GM20431 (cell line): ENCODE data around the gene ADGRG6.
"Not testable (repeated sequence)": the region's sequence is repeated elsewhere in the genome, so short reads cannot be mapped to it uniquely, and the experiment has no call there.

ENCODE experiments used
- in situ Hi-C: fragments of 300-500 bp; cut with MseI, MboI; formaldehyde crosslinking; loops from one replicate; pipeline ENCODE4 v1.15.0; 2020; ENCODE audit warnings: low sequenced_read_pairs; ENCODE audit not compliant: unreplicated experiment

The ADGRG6 gene

DNA sequence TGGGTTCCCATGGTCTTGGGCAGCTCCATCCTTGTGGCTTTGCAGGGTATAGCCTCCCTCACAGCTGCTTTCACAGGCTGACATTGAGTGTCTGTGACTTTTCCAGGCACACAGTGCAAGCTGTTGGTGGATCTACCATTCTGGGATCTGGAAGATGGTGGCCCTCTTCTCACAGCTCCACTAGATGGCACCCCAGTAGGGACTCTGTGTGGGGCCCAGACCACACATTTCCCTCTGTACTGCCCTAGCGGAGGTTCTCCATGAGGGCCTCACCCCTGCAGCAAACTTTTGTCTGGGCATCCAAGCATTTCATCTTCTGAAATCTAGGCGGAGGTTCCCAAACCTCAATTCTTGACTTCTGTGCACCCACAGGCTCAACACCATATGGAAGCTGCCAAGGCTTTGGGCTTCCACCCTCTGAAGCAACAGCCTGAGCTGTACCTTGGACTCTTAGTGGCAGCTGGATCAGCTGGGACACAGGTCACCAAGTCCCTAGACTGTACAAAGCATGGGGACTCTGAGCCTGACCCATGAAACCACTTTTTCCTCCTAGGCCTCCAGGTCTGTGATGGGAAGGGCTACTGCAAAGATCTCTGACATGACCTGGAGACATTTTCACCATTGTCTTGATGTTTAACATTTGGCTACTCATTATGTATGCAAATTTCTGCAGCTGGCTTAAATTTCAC, 124.8 kb downstream of the ADGRG6 start:
- in situ Hi-C loops, result not testable (repeated sequence)

DNA sequence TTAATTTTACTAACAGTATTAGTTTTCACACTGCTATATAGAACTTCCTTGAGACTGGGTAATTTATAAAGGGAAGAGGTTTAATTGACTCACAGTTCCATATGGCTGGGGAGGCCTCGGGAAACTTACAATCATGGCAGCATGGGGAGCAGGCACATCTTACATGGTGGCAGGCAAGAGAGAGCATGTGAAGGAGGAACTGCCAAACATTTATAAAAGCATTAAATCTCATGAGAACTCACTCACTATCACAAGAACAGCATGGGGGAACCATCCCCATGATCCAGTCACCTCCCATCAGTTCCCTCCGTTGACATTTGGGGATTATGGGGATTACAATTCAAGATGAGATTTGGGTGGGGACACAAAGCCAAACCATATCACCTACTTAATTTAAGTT, 126.7 kb downstream of the ADGRG6 start:
- in situ Hi-C loops, result not testable (repeated sequence)

DNA sequence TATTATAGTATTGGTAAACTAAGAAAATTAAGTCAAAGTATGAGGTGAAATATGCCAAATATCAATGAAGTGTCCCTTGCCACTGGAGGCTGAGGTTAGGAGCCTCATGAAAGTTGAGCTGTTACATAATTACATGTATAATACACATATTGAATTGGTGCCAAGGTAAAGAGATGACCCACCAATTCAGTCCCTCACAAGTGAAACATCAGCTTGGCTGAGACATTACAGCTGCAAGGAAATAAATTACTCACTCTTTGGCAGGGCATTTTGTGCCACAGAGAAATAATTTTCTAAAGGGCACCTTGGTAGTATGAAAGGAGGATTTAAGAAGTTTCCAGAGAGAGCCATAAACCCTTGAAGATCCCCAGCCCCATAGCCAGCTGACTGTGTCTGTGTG, 127.4 kb downstream of the ADGRG6 start:
- in situ Hi-C loops, result no loop called here

DNA sequence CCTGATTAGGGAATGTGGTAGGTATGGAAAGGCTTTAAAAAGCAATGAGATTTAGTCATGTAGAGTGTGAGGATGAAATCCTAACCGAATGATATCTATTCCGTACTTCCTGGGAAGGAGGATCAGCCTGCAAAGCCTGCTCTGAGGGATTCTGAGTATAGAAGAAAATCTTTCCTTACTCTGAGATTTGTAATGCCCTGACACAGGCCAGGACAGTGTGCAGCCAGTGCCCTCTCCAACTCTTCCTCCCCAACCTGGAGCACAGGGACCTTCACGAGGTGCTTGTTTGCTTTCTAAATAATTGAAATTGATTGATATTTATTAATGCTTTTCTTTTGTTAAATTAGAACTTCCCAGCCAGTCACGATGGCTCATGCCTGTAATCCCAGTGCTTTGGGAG, 131.6 kb downstream of the ADGRG6 start:
- in situ Hi-C loops, result no loop called here

DNA sequence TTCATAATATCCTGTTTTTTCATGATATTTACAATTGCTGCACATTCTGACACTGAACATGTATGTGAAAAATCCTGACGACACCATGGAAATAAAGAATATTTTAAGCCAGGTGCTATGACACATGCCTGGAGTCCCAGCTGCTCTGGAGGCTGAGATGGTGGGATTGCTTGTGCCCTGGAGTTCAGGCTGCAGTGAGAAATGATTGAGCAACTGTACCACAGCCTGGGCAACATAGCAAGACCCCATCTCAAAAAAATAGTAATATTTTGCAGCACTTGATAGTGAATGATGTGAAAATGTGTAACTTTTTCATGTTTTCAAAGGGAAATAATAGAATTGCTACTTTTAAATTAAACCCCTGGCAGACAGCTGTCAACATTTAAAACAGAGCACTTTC, 137.1 kb downstream of the ADGRG6 start:
- in situ Hi-C loops, result no loop called here

DNA sequence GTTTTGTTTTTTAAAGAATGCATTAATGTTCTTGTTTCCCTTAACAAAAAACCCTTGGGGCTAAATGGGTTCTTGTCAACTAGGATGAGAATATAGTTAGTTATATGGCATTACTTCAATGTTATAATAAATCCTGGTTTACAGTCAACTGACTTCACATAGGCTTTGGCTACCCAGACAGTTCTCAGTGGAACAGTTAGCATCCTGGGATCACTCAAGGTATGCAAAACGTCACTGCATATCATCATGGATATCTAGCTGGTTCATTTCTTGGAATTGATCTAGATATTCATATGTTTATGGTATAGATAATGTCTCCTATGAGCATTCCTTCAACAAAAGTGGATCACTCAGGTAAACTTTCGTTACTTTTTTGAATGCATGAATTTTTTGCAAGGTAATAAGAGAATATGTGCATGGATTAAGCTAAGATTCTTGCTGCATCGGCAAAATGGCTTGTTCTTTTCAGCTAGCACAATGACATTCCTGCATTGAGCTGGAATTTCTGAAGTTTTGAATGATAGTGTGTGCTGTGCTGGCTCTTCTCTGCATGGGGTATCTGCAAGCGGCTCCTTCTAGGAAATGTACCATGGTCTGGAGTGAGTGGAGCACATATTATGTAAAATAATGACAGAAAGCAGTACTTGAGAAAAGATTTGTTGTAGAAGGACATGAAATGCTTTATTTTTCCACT, 138.9 kb downstream of the ADGRG6 start:
- in situ Hi-C loops, result no loop called here

DNA sequence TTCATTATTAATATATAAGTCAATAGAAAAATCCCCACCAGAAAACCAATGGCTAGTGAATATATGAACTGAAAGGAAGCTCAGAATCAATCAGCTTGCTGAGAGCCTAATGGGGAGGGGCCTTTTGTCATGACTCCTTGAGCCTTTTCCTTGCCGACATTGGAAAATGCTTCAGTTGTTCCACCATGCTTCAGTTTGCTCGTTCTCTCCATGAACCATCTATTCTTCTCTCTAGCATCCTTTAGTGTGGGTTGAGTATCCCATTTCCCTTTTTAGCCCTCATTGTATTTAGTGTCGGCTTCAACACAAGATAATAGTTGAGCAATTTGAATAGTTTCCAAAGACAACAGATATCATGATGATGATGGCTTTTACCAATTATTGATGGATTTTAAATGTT, 139.9 kb downstream of the ADGRG6 start:
- in situ Hi-C loops, result no loop called here

DNA sequence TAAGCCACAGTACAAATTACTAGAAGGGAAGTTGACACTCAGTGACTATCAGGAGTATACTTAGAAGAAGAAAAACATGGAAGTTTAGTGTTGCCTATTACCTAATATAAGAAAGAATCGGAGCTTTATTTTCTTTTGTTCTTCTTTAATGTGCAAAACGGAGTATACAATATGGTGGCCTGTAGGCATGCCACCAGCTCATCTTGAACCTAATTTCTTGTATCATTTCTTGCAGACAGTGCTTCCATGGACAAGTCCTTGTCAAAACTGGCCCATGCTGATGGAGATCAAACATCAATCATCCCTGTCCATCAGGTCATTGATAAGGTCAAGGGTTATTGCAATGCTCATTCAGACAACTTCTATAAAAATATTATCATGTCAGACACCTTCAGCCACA, 141.3 kb downstream of the ADGRG6 start:
- in situ Hi-C loops, result no loop called here

DNA sequence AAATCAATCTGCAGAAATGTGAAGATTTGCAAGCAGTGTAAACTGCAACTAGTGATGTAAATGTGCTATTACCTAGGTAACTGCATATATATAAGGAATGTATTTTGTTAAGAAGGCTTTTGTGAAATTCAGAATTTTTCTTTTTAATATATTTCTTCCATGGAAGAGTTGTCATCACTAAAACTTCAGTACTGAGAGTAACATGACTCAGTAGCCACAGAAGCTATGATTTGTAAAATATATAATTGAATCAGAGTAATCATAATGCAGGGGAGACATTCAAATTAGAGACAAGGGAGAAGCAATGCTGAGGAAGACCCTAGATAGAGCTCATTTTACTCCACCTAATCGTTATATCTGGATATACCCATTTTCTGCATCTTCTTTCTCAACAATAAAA, 141.7 kb downstream of the ADGRG6 start:
- in situ Hi-C loops, result no loop called here

DNA sequence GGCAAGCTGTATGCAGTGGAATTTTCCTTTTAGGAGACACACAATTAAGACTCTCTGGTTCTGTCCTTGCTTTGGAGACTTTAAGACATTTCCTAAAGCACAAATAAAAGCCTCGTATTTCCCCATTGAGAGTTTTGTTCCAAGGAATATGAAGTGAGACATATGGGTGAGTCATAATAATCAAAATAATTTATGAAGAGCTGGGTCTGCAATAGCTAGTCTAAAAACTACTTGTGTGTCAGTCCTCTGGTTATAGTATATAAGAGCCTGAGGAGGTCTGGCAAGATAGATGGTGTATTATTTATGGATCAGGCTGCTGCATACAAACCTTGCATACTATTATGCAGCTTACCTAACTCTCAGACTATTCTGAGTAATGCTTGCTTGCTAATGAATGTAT, 142.6 kb downstream of the ADGRG6 start:
- in situ Hi-C loops, result no loop called here

DNA sequence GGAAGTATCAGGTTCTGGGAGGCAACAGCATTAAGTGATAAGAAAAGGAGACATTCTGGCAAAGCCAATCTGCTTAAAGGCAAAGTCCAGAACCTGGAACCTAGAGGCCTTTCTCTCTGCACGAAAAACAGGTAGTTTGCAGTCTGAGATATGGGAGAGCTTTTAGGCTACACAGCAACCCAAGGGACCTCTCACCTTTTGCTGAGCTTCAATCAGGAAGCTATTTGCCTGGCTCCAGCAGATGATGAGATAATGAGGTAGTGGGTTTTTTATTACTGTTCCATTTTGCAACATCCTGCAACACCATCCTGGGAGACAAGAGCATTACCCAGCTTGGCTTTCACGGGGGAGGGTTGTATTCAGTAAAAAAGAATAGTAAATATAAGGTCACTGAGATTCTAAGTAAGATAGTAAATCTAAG, 143.1 kb downstream of the ADGRG6 start:
- in situ Hi-C loops, result no loop called here

DNA sequence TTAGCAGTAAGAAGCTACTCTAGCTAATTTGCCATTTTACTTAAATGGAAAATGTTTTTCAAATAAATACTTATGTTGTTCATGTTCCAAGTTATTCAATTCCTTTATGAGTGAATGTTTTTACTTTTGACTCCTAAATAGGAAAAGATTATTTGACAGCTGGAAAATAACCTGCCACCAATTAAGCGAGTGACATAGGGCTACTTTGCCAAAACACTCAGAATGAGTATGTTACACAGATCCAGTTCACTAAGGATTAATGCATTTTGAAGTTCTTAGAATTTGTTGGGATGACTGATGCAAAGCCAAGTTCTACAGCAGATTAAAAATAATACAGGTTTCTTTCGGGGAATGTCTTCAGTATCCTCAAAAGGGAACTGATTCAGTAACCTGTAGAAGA, 144.4 kb downstream of the ADGRG6 start:
- in situ Hi-C loops, result no loop called here

DNA sequence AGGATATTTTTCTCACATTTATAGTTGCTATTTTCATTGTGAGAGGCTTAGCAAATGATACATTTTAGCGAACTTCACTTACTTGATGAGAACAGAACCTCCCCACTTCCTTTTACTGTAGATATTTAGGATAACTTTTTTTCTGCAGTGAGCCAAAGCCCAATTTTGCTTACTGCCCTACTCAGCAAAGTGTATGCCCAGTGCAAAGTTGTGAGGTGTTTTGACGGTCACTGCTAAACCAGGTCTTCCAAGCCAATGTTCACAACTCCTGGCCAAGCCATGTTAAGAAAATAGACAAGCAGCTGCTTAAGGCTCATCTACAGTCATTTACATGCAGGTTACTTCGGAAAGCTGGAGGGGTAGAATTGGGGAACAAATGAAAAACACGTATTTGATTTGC, 144.8 kb downstream of the ADGRG6 start:
- in situ Hi-C loops, result no loop called here

DNA sequence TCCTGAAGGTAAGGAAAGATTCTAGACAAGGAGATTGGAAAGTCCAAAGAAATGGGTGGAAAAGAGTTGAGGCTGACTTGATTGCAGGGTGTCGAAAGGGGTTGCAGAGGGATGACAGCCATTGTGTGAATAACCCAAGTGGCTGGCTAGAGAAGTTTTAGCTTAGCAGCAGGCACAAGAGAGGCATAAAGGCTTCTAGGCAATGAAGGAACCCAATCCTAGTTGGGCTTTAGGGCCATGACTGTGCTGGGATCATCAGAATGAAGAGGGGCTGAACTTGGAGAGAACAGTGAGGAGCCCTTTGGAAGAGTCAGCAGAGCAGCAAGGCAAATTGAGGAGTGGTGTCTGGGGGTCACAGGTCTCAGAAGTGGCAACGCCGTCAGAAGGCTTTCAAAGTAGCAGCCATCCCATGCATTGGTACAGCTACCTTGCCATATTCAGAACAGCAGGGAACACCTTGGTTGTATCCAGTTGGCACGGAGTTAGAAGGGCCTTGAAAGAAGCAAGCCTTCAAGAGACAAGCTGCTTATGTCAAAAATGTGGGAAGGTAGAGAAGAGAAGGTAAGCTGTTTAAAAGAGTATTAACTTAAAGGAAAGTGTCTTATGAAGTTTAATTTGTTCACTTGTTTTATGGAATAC, 146.4 kb downstream of the ADGRG6 start:
- in situ Hi-C loops, result no loop called here

DNA sequence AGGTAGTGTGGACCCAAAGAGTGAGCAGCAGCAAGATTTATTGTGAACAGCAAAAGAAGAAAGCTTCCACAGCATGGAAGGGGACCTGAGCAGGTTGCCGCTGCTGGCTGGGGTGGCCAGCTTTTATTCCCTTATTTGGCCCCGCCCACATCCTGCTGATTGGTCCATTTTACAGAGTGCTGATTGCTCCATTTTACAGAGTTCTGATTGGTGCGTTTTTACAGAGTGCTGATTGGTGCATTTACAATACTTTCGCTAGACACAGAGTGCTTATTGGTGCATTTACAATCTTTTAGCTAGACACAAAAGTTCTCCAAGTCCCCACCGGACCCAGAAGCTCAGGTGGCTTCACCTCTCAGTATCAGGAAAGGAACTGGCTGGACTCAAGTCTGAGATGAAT, 149.0 kb downstream of the ADGRG6 start:
- in situ Hi-C loops, result not testable (repeated sequence)

DNA sequence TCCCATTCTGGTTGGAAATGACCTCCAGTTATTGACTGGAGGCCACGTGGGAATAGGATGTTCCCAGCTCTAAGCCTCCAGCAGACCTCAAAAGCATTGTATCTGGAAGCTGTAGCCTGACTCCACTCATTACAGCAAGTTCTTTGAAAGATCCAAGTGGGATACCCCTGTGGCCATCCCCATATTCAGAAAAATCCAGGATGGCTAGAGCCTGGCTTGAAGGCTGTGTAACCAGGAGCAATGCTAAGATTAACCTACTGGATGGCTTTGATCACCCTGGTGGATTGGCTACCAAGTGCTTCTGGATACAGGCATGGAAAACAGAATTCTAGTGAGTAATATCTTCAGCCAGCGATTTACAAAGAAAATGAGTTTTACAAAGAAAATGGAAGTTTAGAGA, 151.2 kb downstream of the ADGRG6 start:
- in situ Hi-C loops, result no loop called here

DNA sequence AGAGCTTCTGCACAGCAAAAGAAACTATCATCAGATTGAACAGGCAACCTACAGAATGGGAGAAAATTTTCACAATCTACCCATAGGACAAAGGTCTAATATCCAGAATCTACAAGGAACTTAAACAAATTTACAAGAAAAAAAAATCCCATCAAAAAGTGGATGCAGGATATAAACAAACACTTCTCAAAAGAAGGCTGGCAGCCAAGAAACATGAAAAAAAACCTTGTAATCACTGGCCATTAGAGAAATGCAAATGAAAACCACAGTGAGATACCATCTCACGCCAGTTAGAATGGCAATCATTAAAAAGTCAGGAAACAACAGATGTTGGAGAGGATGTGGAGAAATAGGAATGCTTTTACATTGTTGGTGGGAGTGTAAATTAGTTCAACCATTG, 152.4 kb downstream of the ADGRG6 start:
- in situ Hi-C loops, result not testable (repeated sequence)

DNA sequence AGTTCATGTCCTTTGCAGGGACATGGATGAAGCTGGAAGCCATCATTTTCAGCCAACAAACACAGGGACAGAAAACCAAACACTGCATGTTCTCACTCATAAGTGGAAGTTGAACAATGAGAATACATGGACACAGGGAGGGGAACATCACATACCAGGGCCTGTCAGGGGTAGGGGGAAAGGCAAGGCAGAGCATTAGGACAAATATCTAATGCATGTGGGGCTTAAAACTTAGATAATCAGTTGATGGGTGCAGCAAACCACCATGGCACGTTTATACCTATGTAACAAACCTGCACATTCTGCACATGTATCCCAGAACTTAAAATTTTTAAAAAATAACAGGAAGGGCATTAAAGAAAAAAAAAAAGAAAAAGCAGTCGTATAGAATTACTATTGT, 153.0 kb downstream of the ADGRG6 start:
- in situ Hi-C loops, result not testable (repeated sequence)

DNA sequence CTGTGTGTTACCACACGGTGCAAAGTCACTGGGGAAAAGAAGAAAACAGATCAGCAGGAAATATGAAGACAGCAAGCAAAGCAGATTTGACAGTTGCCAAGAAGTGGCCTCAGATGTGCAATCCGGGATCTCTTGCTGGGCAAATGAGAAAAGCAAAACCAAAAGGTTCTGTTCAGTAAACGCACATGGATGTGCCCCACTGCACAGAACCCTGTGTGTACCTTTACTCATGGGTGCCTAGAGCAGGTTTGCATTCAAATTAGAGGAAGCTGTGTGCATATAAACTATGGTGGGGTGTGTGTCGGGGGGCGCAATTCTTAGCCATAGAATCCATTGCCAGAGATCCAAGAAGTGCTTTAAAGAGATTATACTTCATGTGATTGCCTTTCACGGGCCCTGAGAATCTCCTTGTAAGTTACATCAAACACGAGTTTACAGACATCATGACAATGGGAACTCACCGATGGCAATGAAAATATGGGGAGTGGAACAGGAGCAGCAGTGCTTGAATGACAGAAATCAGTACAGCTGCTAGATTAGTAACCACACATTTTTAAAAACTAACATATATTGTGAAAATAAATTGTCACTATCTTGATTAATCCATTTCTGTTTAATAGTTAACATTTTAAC, 154.3 kb downstream of the ADGRG6 start:
- in situ Hi-C loops, result no loop called here

DNA sequence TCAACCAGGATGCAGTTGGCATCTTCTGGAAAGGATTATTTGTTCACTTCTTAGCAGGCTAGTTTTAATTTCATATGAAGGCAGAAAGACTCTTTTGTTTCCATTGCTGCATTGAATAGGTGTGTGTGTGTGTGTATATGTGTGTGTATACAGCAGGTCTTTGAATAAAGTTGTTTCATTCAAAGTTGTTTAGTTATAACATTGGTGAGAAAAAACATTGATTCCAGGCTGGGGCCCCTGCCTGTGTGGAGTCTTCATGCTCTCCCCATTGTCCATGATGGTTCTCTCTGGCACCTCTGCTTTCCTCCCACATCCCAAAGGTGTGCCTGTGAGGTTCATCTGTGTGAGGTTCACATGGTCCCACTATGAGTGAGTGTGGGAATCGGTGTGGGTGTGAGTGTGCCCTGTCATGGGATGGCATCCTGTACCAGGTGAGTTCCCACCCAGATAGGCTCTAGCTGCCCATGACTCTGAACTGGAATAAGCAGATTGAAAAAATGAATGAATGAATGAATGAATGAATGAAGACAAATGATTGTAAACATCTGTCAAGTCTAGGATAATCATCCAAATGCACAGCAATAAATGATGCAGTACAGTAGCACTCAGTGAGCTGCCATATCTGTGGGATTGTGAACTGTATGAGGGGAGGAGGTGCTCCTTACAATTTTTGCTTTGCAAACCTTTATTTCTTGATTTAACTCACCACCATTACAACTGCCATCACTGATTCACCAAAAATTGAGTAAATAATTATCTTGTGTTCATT, 156.0 kb downstream of the ADGRG6 start:
- in situ Hi-C loops, result no loop called here
